HCT116 (cell line): ENCODE data around the gene VAV2. TPM values are rescaled to one million over a fixed set of nuclear protein-coding genes. Genes with fewer than 3 reads are reported as not detected.

Experiments
- ATAC-seq: fragments of 200-7000 bp; cut with Tn5 transposase; 2 replicates; pipeline ENCODE4 v1.9.1; 2020; ENCODE audit warnings: mild to moderate bottlenecking, moderate library complexity
- BruUV-seq: library from RNA; stranded (reverse); fragments of 400-500 nt; replicated peaks from 2 replicates; lab custom pipeline; 2021; lab: Mats Ljungman, UMichigan
- CTCF ChIA-PET: fragments of 300-600 bp; sonication (Branson Sonifier 250); formaldehyde crosslinking; loops from one replicate; lab custom pipeline; 2021; ENCODE audit warnings: antibody characterized with exemption; lab: Charles Lee
- POLR2A ChIA-PET: fragments of 300-600, 350-600 bp; sonication (Branson Sonifier 250); formaldehyde crosslinking; loops from one replicate; lab custom pipeline; 2021; ENCODE audit warnings: antibody characterized with exemption; lab: Charles Lee
- RAD21 ChIA-PET, 2 experiments: fragments of 300-600 bp; sonication (Branson Sonifier 250); formaldehyde crosslinking; loops; one replicate each; lab custom pipeline; 2023; ENCODE audit warnings: low total read pairs in 2 of 2; ENCODE audit not compliant: uncharacterized antibody in 2 of 2, unreplicated experiment in 2 of 2, low non-redundant PET in 1 of 2; lab: Charles Lee
- DNase-seq: peaks from one replicate; pipeline ENCODE4 v3.0.0-alpha.2; 2010; ENCODE audit warnings: low read depth, low spot score
- H2AFZ ChIP-seq: fragments of 200-600 bp; shearing (Covaris generic), sonication (generic); 2 replicates; pipeline ENCODE4 v1.6.1; 2017; ENCODE audit warnings: low read depth, mixed run types, mixed read lengths, antibody characterized with exemption, low read length; ENCODE audit not compliant: poor library complexity, severe bottlenecking
- H3K27ac ChIP-seq: 2 replicates; pipeline ENCODE4 v1.5.1; 2012; ENCODE audit warnings: low read depth, low read length
- H3K27me3 ChIP-seq: fragments of 200-600 bp; sonication (generic); 2 replicates; pipeline ENCODE4 v1.6.1; 2016; ENCODE audit warnings: mixed run types, low read length, mixed read lengths; ENCODE audit not compliant: insufficient read depth
- H3K36me3 ChIP-seq, 2 experiments: fragments of 200-500 bp in 1 of 2; fragments of 200-600 bp in 1 of 2; sonication (Bioruptor generic) in 1 of 2; sonication (generic) in 1 of 2; 2 replicates each; pipeline versions ENCODE4 v1.5.1 to v1.6.1; 2014 to 2016; ENCODE audit warnings: low read length in 2 of 2, inconsistent platforms in 1 of 2, mixed read lengths in 1 of 2, mixed run types in 1 of 2; ENCODE audit not compliant: insufficient read depth in 2 of 2, control insufficient read depth in 1 of 2
- H3K4me1 ChIP-seq, 2 experiments: fragments of 200-600 bp in 1 of 2; sonication (generic) in 1 of 2; 2 replicates each; pipeline versions ENCODE4 v1.5.1 to v1.6.1; 2012 to 2017; ENCODE audit warnings: low read length in 2 of 2, inconsistent platforms in 1 of 2, mild to moderate bottlenecking in 1 of 2, mixed read lengths in 1 of 2, mixed run types in 1 of 2, moderate library complexity in 1 of 2; ENCODE audit not compliant: insufficient read depth in 2 of 2, control insufficient read depth in 1 of 2
- H3K4me2 ChIP-seq: fragments of 200-600 bp; sonication (generic); 2 replicates; pipeline ENCODE4 v1.6.1; 2017; ENCODE audit warnings: mixed run types, low read length, mixed read lengths
- H3K4me3 ChIP-seq, 2 experiments: fragments of 200-600 bp in 1 of 2; sonication (generic) in 1 of 2; replicated peaks in 1 of 2; 2 replicates each; pipeline ENCODE4 v1.5.1; 2011 to 2016; ENCODE audit warnings: low read length in 2 of 2, control low read depth in 1 of 2, low read depth in 1 of 2, mild to moderate bottlenecking in 1 of 2, mixed read lengths in 1 of 2, mixed run types in 1 of 2
- H3K79me2 ChIP-seq: fragments of 200-600 bp; sonication (generic); 2 replicates; pipeline ENCODE4 v1.6.1; 2017; ENCODE audit warnings: mild to moderate bottlenecking, mixed run types, low read length, moderate library complexity, mixed read lengths; ENCODE audit not compliant: insufficient read depth
- H3K9ac ChIP-seq: fragments of 200-600 bp; sonication (generic); 2 replicates; pipeline ENCODE4 v1.6.1; 2016; ENCODE audit warnings: low read length, mixed read lengths
- H3K9me2 ChIP-seq: fragments of 200-600 bp; sonication (generic), shearing (Covaris generic); 2 replicates; pipeline ENCODE4 v1.6.1; 2017; ENCODE audit warnings: mixed run types, mild to moderate bottlenecking, moderate library complexity; ENCODE audit not compliant: insufficient read depth
- H3K9me3 ChIP-seq, 2 experiments: fragments of 200-500 bp in 1 of 2; fragments of 200-600 bp in 1 of 2; sonication (Bioruptor generic) in 1 of 2; sonication (generic) in 1 of 2; 2 replicates each; pipeline ENCODE4 v1.6.1; 2014 to 2017; ENCODE audit warnings: low read length in 2 of 2, mixed read lengths in 2 of 2, inconsistent platforms in 1 of 2, low read depth in 1 of 2, mild to moderate bottlenecking in 1 of 2, mixed run types in 1 of 2, moderate library complexity in 1 of 2; ENCODE audit not compliant: control insufficient read depth in 1 of 2, insufficient read depth in 1 of 2
- H4K20me1 ChIP-seq: fragments of 200-600 bp; sonication (generic), shearing (Covaris generic); 2 replicates; pipeline ENCODE4 v1.6.1; 2017; ENCODE audit warnings: mixed run types, mild to moderate bottlenecking, moderate library complexity; ENCODE audit not compliant: insufficient read depth
- ATF3 ChIP-seq: IDR thresholded peaks from 2 replicates; pipeline ENCODE4 v1.6.1; 2012
- CTCF ChIP-seq, 3 experiments: fragments of 200-600 bp in 1 of 3; sonication (generic) in 1 of 3; IDR thresholded peaks in 2 of 3; conservative IDR thresholded peaks in 1 of 3; 2 replicates each; pipeline ENCODE4 v1.5.1; 2012 to 2017; ENCODE audit warnings: low read depth in 2 of 3, low read length in 2 of 3, antibody characterized with exemption in 1 of 3, borderline replicate concordance in 1 of 3, control low read depth in 1 of 3, mild to moderate bottlenecking in 1 of 3, mixed read lengths in 1 of 3, mixed run types in 1 of 3, moderate library complexity in 1 of 3; ENCODE audit not compliant: insufficient read depth in 1 of 3
- ELF1 ChIP-seq: IDR thresholded peaks from 2 replicates; pipeline ENCODE4 v1.6.1; 2012; ENCODE audit warnings: low read depth, borderline replicate concordance
- JUND ChIP-seq: IDR thresholded peaks from 2 replicates; pipeline ENCODE4 v1.6.1; 2012
- RAD21 ChIP-seq: IDR thresholded peaks from 2 replicates; pipeline ENCODE4 v1.6.1; 2012; ENCODE audit warnings: low read depth, mild to moderate bottlenecking
- SRF ChIP-seq: IDR thresholded peaks from 2 replicates; pipeline ENCODE4 v1.6.1; 2012; ENCODE audit warnings: low read depth
- TCF7L2 ChIP-seq: IDR thresholded peaks from 2 replicates; pipeline ENCODE4 v1.7.0; 2011; ENCODE audit warnings: borderline replicate concordance, inconsistent platforms; ENCODE audit not compliant: insufficient read depth, insufficient read length; ENCODE audit errors: extremely low read depth
- ZFX ChIP-seq: fragments of 450-650 bp; IDR thresholded peaks from 2 replicates; pipeline ENCODE4 v1.6.1; 2017
- intact Hi-C: fragments of 100-400 bp; cut with micrococcal nuclease; formaldehyde crosslinking; loops from 2 replicates; pipeline ENCODE4 v1.10.0; 2022
- total RNA-seq: library from RNA; stranded (reverse); gene quantifications from one replicate; pipeline ENCODE4 v1.2.1, GENCODE V29; 2021; ENCODE audit not compliant: unreplicated experiment

VAV2 gene
- total RNA-seq, 1 experiment from 2014 or later, result 33.2 TPM

- TF ChIP-seq CTCF (IDR thresholded peaks at IDR 0.05 in 2 of 3, conservative IDR thresholded peaks at IDR 0.05 in 1 of 3; ENCODE audit: borderline replicate concordance in 1 of 3, insufficient read depth in 1 of 3, low read depth in 2 of 3, low read length in 2 of 3), result no peak
- TF ChIP-seq ZFX, result no peak
- TF ChIP-seq TCF7L2, result no peak
- TF ChIP-seq ELF1, result no peak
- TF ChIP-seq SRF, result no peak
- no peak for TF ChIP-seq JUND
These were observed 232.8 kb downstream of the VAV2 start (continued) for GRCh38 chr9:133759146-133759900.

- Histone ChIP-seq H4K20me1 (no peaks in the 10 kb centered on the region), H3K27ac (no peak overlapping the region), H3K27me3 (no peaks in the 10 kb centered on the region), H3K9me3 (no peaks in the 10 kb centered on the region), H3K4me3 (no peak overlapping the region), H3K79me2 (no peaks in the 10 kb centered on the region), H3K4me1 (peaks cover 0 to 7% of the 10 kb centered on the region in 2 experiments; a peak in 1 of 4 replicates), H3K9me2 (no peaks in the 10 kb centered on the region), H2AFZ (no peak overlapping the region), H3K36me3 (no peaks in the 10 kb centered on the region), H3K4me2 (no peak overlapping the region), H3K9ac (no peak overlapping the region)
- RAD21 ChIA-PET, result interaction anchor here in 1 of 2 experiments (1.2 kb wide), 1 partner anchor 11 kb away, joined by 3 read pairs; no protein-coding TSS in a partner anchor
- BruUV-seq, result no TSS peak
- POLR2A ChIA-PET, result no interaction called here
- ATAC-seq (no peak), DNase-seq (no peak)
- intact Hi-C loops, result no loop called here
- CTCF ChIA-PET, result no interaction called here
- no peak for TF ChIP-seq RAD21
- TF ChIP-seq ATF3, result no peak
- no peak for TF ChIP-seq ZFX
- no peak for TF ChIP-seq TCF7L2
- no peak for TF ChIP-seq ELF1
These were observed 233.9 kb downstream of the VAV2 start for GRCh38 chr9:133758228-133758627.
